Effector CD4-positive, alpha-beta T cell (primary cell): ENCODE results near the gene TFAP2B. TPM values are rescaled to one million over a fixed set of nuclear protein-coding genes. Genes with fewer than 3 reads are reported as not detected.

Experiments
- DNase-seq: peaks from one replicate; pipeline ENCODE4 v3.0.0-alpha.2; 2020
- total RNA-seq: gene quantifications from one replicate; lab custom pipeline; 2026; lab: John Stamatoyannopoulos, UW

TFAP2B gene
- not detected for total RNA-seq

DNA sequence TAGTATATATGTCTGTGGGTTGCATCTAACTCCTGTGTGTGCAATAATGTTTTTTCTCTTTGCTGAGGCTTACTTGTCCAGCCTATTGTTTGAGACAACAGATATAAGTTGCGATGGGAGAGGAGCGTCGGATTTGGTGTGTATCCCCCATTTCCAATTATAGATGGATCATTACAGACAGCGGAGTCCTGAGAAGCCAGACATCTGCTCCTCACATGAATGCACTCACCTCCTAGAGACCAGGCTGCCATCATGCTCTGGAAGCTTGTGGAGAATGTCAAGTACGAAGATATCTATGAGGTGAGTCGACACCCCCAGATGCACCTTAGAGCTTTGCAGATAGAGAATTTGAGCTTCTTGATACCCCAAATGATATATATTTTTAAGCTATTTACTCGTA is at the start of gene TFAP2B:
Gene TFAP2B, plus strand, starts transcription at position 199 of the 400 bp plus-strand sequence. Its CDS starts 21 bp downstream, at position 220.
- no peak for DNase-seq

DNA sequence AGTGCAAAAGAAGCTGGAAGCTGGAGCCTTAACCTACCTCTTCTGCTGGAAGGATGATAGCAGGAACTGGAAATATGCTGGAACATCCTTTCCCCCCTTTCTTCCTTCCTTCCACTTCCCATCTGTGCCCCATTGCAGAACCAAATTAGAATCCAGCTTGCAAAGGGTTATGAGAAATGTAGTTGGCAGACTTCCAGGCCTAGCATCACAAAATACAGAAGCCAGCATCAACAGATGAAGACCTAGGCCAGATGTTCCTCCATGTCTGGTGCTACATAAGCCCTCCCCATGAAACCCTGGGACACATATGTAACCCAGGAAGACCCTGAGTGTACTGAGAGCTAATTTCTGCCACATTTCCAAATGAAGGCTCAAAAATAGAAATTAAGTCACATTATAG is 40.0 kb upstream of the TFAP2B start:
- no peak for DNase-seq

DNA sequence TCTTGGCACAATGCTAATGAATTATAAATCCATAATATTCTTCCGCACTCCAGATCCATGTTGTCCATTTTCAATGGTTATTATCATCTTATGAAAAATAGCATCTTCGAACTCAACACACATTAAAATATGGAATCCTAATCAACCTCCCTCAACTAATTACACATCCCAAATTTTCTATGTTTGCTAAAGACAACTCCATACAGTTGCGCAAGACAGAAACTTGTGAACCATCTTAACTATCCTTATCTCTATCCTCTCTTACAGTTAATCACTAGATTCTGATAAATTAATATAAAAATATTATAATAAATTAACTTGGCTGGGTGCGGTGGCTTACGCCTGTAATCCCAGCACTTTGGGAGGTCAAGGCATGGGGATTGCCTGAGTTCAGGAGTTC is 38.3 kb upstream of the TFAP2B start:
- no peak for DNase-seq

DNA sequence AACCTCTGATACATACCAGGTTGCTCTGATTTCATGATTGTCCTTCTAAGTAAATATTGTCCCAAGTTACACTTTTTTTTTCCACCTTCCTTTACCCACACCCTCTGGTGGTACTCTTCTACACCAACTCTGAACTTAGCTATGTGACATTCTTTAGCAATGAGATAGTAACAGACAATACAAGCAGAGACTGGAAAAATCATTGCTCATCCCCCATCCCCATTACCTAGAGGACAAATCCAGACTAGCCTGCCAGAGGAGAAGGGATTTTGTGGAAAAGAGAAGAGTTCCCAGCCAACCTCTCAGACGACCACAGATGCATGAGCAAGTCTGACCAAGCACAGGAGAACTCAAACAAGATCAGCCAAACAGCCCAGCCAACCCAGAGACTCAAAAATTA is 32.8 kb upstream of the TFAP2B start:
- DNase-seq, result no peak

DNA sequence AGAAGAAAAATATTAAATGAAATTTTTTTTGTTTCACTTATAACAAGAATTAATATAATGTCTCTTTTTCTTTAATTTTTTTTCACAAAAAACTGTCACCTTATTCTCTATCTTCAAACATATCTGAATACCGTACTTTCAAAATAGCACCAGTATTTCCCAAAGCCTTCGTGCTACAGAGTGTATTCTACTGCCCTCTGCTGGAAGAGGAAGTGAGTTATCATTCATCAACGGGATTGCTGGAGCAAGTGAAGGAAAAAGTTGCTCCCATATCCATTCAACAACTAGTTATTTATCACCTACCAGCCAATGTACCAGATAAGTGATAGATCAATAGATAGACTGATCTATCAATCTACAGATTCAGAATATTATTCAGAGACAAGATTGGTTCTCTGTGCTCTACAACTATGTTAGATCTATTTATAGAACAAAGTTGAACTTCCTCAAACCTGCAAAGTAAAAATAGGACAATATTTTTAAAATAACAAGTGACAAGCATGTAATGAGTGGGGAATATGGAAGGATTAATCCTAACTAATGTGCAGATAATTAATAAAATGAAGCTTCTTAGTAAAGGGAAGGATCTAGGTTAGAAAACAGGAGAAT is 26.7 kb upstream of the TFAP2B start:
- no peak for DNase-seq

DNA sequence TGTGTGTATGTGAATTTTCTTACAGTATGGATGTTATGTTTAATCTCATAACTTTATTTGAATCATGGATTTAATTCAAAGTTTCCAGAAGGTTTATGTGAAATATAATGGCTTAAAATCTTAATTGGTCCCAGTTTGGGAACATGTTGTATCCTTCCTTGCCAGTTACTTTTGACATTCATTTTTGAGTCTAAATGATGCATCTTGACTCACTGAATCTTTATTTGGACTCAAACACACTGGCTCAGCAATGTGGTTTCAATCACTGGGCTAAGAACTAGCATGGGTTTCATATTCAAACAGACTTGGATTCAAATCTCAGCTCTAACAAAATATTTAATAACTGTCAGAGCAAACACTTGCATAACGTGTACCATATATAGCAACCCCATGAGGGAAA is 25.9 kb upstream of the TFAP2B start:
- no peak for DNase-seq

DNA sequence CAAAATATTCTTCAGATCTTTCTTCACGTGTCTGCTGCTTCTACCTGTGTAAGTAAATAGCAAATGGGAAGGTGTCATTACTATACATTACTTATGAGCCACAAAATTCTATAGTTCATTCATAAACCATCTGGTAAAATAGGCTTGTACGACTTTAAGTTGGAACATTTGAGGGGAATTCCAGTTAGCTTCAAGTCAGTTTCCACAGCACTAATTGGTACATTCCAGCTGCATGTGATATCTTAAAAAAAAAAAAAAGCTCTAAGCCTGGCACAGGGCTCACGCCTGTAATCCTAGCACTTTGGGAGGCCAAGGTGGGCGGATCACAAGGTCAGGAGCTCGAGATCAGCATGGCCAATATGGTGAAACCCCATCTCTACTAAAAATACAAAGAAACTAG is 23.1 kb upstream of the TFAP2B start:
- no peak for DNase-seq

DNA sequence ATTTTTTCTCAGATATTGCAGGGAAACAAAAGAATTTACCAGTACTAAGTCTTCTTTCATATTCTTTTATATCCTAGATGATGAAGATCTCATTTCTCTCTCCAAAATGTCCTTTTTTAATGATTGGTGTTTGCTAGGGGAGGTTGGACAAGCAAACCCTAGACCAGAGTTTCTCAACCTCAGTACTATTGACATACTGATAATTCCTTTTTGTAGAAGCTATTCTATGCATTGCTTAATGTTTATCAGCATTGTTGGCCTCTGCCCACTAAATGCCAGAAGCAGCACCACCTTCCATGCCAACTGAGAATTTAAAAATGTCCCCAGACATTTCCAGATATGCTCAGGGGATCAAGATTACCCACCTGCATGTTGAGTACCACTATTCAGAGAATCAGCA is 14.4 kb upstream of the TFAP2B start:
- no peak for DNase-seq

DNA sequence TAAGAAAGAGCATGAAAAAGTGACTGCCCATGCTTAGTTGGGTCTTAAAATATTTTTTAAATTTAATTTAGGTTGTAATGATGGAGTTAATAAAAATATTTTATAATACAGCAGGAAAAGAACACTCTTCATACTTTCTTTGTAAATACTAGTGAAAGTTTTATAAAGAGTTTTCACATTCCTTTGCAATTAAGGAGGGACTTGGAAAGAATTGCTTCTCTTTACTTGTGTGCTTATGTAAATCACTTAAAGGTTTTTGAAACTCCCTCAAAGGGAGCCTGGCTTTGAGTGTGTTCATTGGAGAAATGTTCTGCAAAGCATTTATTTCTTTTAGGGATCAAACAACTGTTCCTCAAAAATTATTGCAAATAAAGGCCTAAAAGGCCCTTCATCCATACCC is 11.6 kb upstream of the TFAP2B start:
- no peak for DNase-seq

DNA sequence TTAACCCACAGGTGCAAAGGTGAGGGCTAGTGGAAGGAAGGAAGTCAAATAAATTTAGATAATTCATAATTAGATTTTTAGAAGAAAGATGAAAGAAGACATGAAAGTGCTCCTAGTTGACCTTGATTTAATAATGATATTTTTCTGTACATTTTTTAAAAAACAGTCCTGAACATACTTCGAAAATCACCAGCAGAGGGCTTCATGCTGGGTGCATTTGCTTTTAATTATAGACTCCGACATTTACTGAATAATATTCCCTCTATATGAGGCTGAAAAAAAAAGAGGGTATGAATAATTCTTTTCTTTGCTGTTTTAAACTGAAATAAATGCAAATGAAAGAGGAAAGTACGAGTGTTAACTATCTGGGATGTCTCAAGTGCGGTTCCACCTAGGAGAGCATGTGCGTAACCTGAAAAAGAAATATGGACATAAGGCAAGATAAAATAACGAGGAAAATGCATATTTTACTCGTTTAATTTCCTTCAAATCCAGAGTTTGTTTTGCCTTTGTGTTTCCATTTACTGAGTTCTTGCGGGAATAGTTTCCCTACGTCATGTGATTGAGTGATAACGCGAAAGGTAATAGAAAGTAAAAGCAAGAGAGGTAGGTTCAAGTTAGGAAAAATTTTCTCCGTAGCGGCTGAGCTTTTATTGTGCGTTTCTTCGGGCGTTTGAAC is 3.1 kb upstream of the TFAP2B start:
- DNase-seq, result no peak

DNA sequence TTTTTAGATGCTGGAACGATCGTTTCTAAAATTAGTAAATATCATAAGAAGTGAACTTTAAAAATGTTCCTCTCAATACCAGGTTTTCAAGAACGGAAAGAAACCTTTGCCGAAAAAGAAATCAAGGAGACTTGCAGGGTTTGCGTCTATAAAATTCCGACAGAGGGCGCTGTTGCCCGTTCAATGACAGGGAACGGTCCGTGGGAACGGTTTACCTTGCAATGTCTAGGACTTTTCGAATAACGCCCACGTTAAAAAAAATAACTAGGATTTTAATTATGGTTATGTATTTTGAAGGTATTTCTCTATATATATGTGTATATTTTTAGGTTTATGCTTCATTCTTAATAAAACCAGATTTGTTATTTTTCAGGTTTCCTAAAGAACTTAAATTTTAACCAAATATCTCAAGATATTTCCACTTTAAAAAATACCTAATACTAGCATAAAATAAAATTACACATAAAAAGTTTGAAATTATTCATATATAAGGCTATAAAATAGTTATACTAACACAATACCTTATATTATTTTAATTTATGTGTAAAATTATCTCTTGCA is 2.5 kb upstream of the TFAP2B start:
- no peak for DNase-seq

DNA sequence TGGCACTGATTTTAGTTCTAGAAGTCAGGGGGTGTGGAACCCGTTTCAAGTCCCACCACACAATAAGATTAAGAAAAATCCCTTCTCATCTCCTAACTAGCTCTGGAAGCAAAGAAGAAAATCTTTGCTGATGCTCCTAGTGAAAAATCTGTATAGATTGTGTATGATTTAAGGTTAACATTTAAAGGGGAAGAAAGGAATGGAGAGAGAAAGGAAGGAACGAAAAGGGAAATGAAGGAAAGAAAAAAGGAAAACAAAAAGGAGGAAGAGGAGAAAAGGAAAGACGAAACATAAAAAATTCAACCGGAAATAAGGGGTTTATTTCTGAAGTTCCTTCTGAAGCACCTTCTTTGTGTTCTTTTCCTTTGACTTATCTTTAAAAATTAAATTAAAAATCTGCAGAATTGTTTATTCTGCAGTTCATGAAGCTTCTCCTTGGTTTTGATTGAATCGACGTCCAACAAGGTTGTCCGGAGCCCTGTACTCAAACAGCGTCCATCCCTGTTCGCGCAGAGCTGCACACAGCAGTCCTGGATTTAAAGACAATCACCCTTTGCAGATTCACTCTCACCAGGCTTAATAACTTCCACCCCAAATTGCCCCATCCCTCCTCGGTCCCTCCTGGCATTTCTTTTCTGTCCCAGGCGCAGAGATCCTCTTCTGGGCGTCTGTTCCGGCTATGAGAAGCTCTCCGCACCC is 1.6 kb upstream of the TFAP2B start:
- no peak for DNase-seq

DNA sequence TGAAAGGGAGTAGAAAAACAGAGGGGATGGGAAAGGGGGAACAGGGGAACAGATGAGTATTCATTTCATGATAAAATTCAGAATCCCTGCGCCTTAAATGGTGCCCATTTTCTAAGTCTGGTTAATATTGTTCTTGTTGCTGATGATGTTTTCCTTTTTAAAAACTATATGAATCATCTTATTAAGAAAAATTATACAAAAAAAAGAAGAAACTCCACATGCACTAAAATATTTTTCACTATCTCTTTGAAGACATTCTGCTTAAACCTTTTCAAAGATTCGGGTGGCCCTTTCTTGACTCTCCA is 1.1 kb upstream of the TFAP2B start:
- DNase-seq, result no peak

DNA sequence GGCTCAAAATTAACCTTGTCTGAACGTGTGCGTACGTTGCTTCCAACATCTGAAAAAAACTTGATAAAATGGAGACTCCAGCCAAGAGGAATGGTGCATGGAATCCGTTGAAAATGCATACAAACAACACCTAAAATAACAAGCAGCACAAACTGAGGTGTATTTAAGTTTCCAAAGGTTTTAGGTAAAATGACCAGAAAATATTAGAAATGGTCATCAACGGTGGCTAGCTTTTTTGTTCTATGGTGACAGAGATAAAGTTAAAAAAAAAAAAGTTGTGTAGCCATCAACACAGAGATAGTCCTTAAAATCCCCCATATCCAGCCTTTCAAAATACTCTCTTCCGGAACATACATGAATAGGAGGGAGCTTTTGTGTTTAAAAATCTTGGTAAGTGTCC is 651 bp upstream of the TFAP2B start:
- DNase-seq, result no peak

DNA sequence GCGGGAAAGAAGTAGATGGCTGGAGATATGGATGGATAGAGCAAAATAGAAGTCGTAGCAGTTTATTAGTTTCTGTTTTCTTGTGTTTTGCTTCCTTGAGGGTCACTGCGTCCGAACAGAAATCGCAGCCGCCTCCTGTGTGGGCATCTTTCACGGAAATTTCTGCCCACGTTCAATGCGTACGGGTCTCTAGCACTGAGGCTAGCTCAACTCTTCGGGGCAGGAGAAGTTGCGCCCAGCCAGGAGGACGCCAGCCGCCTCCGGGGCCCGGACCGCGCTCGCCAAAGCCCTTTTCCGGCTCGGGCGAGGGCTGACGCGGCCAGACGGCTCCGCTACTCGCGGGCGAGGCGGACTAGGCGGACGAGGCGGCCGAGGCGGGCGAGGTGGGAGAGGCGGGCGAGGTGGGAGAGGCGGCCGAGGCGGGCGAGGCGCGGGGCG is 814 bp downstream of the TFAP2B start:
- DNase-seq, result no peak

DNA sequence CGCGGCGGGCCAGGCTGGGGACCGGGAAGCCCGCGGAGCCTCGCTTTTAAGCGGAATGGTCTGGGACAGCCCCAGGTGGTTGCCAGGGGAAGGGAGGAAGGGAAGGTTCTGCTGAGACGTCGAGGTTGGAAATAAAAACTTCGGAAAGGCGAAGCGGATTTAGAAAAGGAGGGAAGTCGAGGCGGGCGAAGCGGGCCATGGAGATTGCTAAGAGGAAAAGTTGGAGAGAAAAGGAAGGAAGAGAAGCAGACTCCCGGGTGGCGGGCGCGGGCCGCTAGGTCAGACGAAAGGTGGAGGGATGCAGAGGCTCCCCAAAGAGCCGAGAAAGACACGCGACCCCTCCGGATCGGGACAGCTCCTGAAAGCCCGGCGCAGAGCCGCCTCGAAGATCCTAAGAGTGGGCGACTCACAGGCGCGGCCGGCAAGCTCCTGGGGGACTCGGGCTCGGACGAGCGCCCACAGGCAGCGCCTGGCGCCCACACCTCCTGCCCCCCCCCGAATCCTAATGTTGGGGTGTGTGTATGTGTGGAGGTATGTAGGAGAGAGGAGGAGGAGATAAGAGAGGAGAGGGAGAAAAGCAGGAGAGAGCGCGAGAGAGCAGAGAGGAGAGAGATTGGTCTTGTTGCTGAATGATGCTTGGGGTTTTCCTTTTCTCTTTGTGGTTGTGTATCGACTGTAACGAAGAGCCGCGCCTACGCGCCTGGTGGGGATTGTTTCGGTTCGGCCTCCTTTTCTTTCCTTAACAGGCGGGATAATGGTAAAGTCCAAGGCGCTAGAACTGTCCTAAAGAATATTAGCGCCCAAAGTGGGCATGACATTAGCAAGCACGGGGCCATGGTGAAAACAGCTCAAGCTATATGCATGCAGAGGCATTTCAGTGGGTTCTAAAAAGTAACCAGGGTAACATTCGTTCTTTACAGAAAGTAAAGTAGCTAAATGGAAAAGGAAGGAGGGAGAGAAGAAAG is 1.5 kb downstream of the TFAP2B start:
- no peak for DNase-seq

DNA sequence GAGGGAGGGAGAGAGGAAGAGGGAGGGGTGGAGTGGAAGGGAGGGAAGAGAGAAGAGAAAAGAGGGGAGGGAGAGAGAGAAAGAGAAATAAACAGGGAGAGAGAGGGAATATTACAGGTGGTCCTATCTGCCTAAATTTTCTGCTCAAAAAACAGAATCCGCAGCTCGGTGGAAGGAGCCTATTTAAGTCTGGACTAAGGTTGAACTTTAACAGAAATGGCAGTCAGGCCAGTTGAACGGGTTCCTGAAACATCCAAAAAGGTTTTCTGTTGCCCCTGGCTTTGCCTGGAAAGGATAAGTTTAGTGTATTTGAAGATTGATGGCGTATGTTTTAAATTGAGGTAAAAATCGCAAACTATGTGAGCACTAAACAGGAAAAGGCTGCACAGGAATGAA is 2.2 kb downstream of the TFAP2B start:
- DNase-seq, result no peak

DNA sequence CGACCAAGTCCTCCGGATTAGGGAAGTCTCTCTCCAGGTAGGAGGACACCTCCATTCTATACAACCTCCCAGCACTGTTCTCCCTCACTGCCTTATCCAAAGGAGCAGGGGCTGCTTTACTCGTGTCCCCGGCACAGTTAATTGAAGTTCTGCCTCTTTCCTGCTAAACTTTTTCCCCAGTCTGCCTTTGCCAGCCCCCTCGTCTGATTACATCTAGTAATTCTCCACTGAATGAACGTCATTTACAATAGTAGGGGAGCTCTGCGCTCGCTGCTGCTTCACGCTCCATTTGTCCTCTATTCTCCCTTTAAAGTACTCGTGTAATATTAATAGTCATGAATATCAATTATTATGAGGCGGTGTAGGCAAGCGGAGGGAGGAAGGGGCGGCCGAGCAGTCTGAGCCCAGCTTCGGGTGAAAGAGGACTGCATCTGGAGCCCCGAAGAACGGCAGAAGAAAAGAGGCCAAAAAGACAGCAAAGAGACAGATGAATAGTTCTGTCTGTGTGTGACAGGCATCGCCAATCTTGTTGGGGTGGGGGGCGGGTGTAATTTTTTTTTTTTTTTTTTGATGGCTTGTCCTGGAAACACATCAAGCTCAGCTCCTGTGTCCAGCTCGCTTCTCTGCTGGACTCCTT is 2.9 kb downstream of the TFAP2B start:
- no peak for DNase-seq

DNA sequence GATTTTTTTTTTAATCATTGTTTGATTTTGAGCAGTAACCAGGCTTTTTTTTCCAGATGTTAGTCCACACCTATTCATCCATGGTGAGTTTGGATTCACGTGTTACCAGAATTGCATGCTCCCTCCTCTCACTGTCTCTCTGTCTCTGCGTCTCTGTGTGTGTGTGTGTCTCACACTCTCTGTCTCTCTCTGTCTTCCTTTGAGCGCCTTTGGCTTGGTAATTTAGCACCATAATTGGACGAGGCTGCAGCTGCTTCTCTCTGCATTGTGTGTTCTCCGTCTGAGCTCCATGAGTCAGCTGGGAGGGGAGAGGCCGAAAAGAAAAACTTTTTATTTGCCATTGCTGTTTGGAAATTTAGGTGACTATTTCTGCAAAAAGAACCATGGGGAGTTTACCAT is 3.4 kb downstream of the TFAP2B start:
- no peak for DNase-seq

DNA sequence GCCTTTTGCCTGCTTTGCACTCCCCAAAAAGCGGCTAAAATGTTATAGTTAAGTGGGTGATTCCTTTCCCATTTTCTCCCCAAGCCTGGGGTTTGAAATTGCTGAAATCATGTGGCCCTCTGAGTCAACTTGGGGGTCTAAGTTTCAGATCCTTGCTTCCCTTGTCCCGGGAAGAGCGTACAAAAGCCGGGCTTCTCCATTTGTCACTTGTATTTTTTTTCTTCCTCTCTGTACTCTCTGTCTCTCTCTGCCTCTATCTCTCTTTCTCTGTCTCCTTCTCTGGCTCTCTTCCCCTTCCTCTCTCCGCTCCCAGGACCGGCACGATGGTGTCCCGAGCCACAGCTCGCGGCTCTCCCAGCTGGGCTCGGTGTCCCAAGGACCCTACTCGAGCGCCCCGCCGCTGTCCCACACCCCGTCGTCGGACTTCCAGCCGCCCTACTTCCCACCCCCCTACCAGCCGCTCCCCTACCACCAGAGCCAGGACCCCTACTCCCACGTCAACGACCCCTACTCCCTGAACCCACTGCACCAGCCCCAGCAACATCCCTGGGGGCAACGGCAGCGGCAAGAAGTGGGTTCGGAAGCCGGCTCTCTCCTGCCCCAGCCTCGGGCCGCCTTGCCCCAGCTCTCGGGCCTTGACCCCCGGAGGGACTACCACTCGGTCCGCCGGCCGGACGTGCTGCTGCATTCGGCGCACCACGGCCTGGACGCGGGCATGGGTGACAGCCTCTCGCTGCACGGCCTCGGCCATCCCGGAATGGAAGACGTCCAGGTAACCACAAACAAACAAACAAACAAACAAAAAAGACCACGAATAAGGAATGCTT is 4.6 kb downstream of the TFAP2B start:
- DNase-seq, result no peak

DNA sequence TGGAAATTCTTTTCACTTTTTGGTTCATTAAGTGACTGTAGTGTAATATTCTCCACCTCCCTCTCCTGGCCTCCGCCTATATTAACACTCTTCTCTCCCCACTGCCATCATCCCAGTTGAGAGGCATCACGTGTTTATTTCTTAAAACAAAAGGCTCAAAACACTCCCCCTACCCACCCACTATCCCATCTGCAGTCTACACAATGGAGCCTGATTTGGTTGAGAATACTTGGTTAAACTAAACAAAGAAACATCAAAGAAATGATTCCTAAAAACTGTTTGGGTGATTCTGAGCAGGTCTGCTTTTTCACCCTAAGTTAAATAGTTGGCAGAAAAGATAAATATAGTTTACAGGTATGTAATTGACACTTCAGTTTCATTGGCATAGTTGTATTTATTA is 5.9 kb downstream of the TFAP2B start:
- DNase-seq, result no peak
